Adipose tissue (tissue), 3 donors: Measurements from ENCODE around the gene C3AR1. TPM values are rescaled to one million over a fixed set of nuclear protein-coding genes. Genes with fewer than 3 reads are reported as not detected.
"Not testable (repeated sequence)": the region's sequence is repeated elsewhere in the genome, so short reads cannot be mapped to it uniquely, and the experiment has no call there.

Experiments
- H3K27ac ChIP-seq: one replicate; pipeline ENCODE4 v1.5.1; 2013; ENCODE audit warnings: low read depth, low read length
- WGBS, 3 donors: extraction: QIAGEN DNeasy Blood & Tissue Kit; methylation state at CpG; one replicate each; pipeline ENCODE4 v1.1.7; 2013; 5-methylcytosine and 5-hydroxymethylcytosine counted together
- polyA plus RNA-seq, 3 donors: library from polyadenylated mRNA; stranded (reverse); fragments of 200-250 nt; gene quantifications; one replicate each; pipeline ENCODE4 v1.2.3, GENCODE V29; 2013
- donor health status: healthy with polysubstance abuse.
- donor health status: Bipolar disorder and iron deficiency.
- donor health status: healthy.

The C3AR1 gene
- polyA plus RNA-seq, result 10 to 100 TPM in 2 of 3 donors, 1 to 10 TPM in 1; 1.9 to 15.2 (median 14.5) TPM

DNA sequence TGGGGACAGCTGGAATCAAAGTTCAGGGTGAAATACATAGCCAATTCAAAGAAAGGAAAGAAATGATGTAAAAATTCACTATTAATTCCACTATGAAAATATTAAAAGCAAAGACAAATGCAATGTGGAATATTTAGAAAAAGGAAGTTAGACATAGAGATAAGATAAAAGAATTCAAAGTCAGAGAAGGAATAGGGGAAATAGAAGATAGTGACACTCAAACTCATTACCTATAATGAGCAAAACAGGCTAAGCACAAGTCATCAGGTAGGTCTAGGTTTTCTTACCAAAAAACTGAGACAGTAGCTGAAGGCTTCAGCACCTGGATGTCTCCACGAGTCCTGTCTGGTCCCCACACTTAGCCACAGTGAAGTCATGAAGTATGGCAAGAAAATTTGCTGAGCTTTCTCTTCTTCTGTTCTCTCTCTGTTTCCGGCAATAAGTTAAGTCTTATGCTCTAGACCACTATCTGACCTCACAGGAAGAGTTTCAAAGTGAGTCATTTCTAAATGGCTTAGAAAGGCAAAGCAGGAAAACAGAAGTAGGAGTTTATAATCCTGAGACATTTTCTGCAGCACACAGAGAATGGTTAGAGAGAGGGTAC lies at the start of gene C3AR1:
C3AR1 (minus strand) TSS at position 369 of the 604 bp plus-strand sequence. CDS start 6,174 bp downstream, outside the sequence.
- 22 to 56% (median 26%) methylated on average over 2 of the region's 2 CpGs for WGBS, 3 donors
- H3K27ac ChIP-seq, result no peak within 1 kb of the TSS

DNA sequence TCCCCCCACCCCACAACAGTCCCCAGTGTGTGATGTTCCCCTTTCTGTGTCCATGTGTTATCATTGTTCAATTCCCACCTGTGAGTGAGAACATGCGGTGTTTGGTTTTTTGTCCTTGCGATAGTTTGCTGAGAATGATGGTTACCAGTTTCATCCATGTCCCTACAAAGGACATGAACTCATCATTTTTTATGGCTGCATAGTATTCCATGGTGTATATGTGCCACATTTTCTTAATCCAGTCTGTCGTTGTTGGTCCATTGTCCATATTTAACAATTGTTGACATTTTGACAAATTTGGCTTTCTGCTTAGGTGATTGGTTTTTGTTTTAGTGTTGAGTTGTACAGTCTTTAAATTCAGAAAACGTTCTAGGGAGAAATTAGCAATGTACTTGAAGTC lies 47.0 kb upstream of the C3AR1 start:
- H3K27ac ChIP-seq, result not testable (repeated sequence)
- 96 to 97% (median 97%) methylated on average over 4 of the region's 4 CpGs for WGBS, 3 donors

DNA sequence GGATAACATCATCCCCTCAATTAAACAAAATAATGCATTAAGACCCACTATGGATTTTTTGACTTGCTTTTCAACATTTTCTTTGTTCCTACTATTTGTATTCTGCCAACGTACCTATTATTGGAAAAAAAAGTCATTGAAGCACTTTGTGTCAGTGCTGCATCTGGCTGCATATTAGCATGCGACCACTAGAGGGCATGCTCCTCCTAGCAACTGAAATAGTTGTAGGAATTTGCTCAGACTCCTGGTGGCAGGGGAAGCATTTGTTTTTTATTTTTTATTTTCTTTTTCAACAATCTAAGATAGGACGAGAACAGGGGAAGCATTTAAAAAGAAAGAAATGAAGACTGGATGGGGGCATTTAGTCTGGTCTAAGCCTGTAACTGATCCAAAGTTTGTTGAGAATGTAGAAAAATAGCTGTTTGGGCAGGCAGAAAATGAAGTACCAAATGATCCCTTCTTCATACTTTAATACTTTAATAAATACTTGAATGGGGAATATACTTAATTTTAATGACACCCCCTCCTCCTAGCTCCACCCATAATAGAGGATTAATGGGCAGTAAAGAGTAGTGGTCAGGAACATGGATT lies 42.7 kb upstream of the C3AR1 start:
- WGBS, 3 donors, result 1 to 2% (median 2%) methylated on average over 3 of the region's 3 CpGs

DNA sequence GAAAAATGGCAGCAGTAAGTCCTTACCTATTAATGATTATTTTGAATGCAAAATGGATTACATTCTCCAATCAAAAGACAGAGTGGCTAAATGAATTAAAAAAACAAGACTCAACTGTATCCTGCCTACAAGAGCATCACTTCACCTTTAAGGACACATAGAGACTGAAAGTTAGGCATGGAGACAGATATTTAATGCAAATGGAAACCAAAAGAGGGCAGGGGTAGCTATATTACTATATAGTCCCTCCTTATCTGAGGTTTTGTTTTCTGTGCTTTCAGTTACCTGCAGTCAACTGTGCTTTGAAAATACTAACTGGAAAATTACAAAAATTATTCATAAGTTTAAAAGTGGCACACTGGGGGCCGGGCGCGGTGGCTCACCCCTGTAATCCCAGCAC lies 33.1 kb upstream of the C3AR1 start:
- 97 to 98% (median 98%) methylated on average over 3 of the region's 3 CpGs for WGBS, 3 donors
- no peak overlapping the region for H3K27ac ChIP-seq

More for the DNA sequence above, 42.7 kb upstream of the C3AR1 start:
- H3K27ac ChIP-seq, result no peak overlapping the region

DNA sequence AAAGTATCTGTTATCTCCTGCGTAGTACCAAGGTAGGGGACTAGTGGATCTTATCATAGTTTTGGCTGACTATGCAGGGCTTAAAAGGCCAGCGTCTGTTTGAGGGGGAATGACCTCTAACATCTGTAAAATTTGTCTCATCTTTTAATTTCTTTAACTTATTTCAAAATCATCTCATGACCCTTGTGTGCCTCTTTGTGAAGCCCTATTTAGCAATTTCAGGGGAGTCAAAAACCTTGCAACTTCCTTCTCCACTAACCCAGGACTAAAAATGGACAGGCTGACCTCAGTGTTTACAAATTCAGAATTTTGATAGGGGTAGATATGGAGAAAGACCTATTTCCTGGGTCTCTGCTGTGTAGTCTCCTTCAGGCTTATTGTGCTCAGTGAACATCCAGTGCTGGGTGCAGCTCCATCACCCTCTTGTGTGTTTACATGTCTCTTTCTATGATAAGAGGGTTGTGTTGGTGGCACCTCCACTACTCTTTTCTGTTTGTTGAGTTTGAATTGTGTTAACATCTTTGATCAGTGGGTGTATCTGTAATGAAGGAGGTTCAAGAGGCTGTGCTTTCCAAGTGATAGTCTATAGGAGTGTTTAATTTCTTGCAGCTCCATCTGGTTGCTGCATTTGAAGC lies 30.2 kb upstream of the C3AR1 start:
- H3K27ac ChIP-seq, result no peak overlapping the region
- WGBS, 3 donors, result 68 to 77% (median 69%) methylated on average over 2 of the region's 2 CpGs

DNA sequence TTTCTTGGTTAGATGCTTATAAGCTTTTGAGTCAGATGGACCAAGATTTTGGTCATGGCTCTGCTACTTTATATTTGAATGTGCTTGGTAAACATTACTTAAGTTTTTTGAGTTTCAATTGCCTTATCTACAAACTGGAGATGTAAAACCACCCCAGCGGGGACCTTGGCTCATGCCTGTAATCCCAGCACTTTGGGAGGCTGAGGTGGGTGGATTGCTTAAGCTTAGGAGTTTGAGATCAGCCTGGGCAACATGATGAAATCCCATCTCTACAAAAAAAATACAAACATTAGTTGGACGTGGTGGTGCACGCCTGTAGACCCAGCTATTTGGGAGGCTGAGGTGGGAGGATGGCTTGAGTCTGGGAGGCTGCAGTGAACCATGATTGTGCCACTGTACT lies 27.1 kb upstream of the C3AR1 start:
- 92 to 96% (median 93%) methylated on average over 3 of the region's 3 CpGs for WGBS, 3 donors
- no peak overlapping the region for H3K27ac ChIP-seq

DNA sequence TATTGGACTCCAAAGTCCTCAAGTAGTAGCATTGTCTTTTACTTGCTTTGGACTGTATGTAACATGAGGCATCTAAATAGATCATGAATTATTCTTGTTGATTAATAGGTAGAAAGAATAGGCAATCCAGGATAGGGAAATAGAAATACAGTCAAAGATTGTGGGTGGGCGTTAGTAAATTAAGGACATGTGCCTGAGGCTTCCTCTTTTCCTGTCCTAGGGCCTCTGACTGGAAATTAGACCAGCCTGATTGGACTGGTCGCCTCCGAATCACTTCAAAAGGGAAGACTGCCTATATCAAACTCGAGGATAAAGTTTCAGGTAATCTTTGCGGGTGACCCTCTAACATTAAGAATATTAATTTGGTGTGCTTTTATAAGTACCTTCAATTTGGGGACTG lies 23.6 kb upstream of the C3AR1 start:
- no peak overlapping the region for H3K27ac ChIP-seq
- WGBS, 3 donors, result 77 to 89% (median 82%) methylated on average over 5 of the region's 5 CpGs

DNA sequence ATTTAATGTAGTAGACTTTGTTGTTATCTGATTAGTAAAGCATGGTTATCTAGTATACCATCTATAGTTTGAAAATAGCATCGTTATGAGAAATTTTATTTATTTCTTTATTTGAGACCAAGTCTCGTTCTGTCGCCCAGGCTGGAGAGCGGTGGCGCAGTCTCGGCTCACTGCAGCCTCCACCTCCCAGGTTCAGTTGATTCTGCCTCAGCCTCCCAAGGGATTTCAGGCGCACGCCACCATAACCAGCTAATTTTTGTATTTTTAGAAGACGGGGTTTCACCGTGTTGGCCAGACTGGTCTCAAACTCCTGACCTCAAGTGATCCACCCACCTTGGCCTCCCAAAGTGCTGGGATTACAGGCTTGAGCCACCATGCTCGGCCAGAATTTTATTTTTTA lies 23.1 kb upstream of the C3AR1 start:
- WGBS, 3 donors, result 91 to 94% (median 94%) methylated on average over 11 of the region's 11 CpGs
- not testable (repeated sequence) for H3K27ac ChIP-seq

DNA sequence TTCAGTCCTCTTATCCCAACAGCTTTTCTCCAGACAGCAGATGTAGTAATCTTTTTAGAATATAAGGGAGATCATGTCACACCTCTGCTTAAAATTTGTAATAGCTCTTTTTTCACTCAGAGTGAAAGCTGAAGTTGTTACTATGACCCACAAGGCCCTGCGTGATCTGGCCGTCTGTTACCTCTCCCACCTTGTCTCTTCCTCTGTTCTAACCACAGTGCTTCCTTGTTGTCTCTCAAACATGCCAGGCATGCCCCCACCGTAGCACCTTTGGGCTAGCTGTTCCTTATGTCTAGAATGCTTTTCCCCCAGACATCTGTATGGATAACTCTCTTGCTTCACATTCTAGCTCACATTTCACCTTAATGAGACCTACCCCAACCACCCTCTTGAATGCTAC lies 22.4 kb upstream of the C3AR1 start:
- no peak overlapping the region for H3K27ac ChIP-seq
- 46 to 52% (median 47%) methylated on average over 3 of the region's 3 CpGs for WGBS, 3 donors

DNA sequence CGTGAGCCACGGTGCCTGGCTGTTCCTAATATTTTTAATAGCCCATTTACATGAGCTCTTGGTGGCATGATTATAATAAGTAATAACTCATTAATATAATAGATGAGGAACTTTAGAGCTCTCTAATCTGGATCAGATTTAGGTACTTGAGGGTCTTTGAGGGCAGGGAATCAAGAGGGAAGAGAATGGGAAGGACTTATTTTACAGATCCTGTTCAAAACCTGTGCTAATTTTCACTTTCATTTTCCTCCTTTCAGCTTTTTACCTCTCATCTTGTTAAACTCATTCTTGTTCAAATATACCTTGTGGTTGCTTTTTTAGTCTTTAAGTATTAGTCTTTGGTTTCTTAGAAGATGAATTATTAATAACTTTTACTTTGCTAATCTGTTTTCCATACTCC lies 21.5 kb upstream of the C3AR1 start:
- no peak overlapping the region for H3K27ac ChIP-seq
- 95 to 96% (median 96%) methylated on average over 2 of the region's 2 CpGs for WGBS, 3 donors

DNA sequence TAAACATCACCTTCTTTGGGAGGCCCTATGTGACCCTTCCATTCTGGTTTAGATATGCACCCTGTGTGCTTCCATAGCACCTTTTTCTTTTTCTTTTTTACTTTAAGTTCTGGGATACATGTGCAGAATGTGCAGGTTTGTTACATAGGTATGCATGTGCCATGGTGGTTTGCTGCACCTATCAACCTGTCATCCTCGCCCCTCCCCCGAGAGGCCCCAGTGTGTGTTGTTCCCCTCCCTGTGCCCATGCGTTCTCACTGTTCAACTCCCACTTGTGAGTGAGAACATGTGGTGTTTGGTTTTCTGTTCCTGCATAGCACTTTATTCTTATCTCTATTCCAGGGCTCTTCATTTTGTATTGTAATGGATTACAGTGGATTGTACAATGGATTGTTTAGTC lies 18.2 kb upstream of the C3AR1 start:
- not testable (repeated sequence) for H3K27ac ChIP-seq
- 26 to 74% (median 71%) methylated on average over 3 of the region's 3 CpGs for WGBS, 3 donors

DNA sequence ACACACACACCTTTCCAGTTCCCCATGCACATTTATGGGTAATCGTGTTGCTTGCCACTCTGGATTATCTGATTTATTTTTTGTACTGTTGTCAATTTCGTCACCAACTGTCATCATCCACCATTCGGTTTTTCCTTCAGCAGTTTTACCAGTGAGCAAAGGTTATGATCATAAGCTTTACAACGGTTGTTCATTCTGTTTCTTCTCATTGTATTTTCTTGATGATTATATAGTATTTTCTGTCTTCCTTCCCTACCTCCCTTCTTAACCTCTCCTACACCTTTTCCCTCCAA lies 16.6 kb upstream of the C3AR1 start:
- no peak overlapping the region for H3K27ac ChIP-seq
- 3 to 4% (median 3%) methylated on average over 4 of the region's 4 CpGs for WGBS, 3 donors

DNA sequence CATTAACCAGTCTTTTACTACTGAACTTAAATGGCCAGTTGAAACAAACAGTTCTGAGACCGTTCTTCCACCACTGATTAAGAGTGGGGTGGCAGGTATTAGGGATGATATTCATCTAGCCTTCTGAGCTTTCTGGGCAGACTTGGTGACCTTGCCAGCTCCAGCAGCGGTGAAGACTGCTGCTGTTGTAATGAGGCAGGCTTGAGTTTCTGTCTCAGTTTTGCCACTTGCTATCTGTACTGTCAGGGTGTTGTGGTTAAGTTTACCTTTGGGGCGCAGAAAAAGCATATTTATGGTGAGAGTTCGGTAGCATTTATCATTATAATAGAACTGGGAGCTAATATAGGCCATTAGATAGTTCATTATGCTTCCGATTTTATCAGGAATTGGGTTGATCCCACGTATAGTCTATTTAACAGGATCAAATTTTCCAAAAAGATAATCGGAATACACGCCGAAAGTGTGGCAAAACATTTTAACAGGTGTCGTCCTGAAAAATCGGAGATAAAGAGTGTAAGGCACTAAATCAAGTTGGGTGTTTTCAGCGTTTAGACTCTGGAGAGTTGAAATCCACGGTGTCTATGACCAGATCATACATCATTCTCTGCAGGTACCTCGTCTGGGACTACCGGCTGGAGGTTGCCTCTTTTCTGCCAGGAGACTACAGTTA lies 15.2 kb upstream of the C3AR1 start:
- peak overlapping the region; percentile 51 for H3K27ac ChIP-seq
- WGBS, 3 donors, result 1 to 2% (median 2%) methylated on average over 15 of the region's 15 CpGs

DNA sequence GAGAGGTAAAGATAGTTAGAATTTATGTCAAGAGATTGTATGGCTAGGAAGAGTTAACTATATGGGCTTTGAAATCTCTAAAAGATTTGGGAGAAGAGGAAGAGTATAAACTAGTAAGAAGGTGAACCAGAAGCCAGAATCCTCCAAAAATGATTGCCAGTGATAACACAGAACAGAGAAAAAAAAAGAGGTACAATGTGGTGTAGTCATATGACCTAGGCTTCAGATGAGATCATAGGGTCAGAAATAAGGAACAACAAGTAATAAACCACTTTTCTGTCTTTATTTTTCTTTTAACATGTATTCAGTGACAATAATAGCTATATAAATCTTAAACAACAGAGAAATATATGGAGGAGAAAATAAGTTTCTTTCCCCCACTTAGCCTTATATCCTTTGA lies 14.0 kb upstream of the C3AR1 start:
- no peak overlapping the region for H3K27ac ChIP-seq

DNA sequence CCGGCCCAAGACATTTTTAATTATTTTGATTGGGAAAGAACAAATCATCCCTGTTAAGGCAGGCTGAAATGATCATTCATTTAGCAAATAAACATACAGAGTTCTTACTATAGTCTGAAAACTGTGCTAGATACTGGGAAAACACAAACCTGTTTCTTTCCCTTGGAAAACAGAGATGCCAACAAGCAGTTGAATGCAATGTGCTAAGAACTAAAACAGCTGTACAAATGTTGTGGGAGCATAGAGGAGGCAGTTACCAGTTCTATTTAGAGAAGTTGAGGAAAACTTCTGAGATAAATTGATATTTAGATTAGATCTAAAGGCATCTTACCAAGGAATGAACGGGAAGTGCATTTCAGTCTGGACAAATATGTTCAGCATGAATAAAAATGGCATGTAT lies 12.8 kb upstream of the C3AR1 start:
- no peak overlapping the region for H3K27ac ChIP-seq
- 33 to 85% (median 85%) methylated on average over 2 of the region's 2 CpGs for WGBS, 3 donors

DNA sequence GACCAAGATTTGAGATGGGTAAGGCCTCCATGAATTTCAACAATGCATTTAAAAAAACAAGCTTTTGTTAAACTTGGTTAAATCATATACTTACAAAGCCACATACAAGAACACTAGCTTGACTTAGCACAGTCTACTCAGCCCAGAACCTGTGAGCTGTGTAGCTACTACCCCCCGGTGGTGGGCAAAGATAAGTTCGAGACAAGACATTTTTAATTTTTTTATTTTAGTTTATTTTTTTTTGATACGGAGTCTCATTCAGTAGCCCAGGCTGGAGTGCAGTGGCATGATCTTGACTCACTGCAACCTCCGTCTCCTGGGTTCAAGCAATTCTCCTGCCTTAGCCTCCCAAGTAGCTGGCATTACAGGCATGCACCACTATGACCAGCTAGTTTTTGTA lies 12.2 kb upstream of the C3AR1 start:
- WGBS, 3 donors, result 23 to 35% (median 26%) methylated on average over 4 of the region's 4 CpGs
- H3K27ac ChIP-seq, result no peak overlapping the region

DNA sequence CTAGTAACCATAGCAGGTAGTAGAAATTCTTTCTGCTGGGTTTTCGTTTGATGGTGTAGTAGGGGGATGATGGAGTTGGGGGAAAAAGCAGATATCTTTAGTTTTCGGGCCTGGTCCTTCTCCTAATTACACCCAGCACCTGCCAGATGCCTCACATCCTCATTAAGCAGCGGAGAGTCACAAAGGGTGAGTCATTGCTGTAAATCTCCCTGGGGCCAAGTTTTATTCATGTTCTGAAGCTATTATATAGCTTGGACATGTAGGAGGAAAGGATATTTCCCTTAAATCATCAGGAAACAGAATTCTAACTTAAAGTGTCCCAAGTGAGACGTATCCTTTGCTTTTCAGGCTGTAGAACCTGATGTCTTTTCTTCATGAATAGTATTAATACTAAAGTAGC lies 11.0 kb upstream of the C3AR1 start:
- WGBS, 3 donors, result 46 to 79% (median 65%) methylated on average over 4 of the region's 4 CpGs
- no peak overlapping the region for H3K27ac ChIP-seq

DNA sequence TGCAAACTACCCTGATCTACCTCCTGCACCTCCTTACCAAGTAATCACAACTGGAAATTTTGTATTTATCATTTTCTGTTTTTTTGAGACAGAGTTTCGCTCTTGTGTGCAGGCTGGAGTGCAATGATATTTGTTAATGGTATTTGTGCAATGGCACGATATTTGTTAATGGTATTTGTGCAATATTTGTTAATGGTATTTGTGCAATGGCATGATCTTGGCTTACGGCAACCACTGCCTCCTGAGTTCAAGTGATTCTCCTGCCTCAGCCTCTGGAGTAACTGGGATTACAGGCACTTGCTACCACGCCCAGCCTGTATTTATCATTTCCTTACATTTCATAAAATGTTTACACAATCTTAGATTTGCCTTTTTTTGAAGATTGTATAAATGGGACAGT lies 10.2 kb upstream of the C3AR1 start:
- 60 to 80% (median 67%) methylated on average over 4 of the region's 4 CpGs for WGBS, 3 donors

DNA sequence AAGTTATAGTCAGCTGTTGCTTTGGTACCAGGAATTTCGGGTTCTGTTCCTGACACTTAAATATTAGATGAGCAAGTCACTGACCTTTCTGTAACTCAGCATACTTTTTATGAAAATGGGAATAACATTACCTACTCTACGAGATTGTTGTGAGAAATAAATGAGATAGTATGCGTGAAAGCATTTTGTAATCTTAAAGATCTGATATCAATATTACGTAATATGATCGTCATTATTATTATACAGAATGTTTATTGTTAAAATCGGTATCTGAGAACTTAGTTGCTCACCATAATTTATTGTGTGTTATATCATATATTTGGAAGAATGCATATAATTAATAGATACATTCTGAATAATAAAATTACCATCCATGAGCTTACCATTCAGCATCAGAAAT lies 9.8 kb upstream of the C3AR1 start:
- WGBS, 3 donors, result 81 to 85% (median 82%) methylated on average over 6 of the region's 6 CpGs
- no peak overlapping the region for H3K27ac ChIP-seq

More for the DNA sequence above, 10.2 kb upstream of the C3AR1 start:
- H3K27ac ChIP-seq, result no peak overlapping the region

DNA sequence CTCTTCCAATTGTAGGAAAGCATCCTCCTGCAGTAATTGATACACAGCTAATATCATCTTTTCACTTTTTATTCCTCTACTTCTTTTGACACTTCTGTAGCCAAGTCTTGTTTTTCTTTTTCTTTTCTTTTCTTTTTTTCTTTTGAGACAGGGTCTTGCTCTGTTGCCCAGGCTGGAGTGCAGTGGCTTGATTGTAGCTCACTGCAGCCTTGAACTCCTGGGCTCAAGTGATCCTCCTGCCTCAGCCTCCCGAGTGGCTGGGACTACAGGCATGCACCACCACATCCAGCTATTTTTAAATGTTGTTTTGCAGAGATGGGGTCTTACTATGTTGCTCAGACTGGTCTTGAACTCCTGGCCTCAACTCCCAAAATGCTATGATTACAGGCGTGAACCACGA lies 5.7 kb upstream of the C3AR1 start:
- WGBS, 3 donors, result 86 to 96% (median 87%) methylated on average over 3 of the region's 3 CpGs
- H3K27ac ChIP-seq, result not testable (repeated sequence)
